ENCODE results near the gene TFB1M.

DNA sequence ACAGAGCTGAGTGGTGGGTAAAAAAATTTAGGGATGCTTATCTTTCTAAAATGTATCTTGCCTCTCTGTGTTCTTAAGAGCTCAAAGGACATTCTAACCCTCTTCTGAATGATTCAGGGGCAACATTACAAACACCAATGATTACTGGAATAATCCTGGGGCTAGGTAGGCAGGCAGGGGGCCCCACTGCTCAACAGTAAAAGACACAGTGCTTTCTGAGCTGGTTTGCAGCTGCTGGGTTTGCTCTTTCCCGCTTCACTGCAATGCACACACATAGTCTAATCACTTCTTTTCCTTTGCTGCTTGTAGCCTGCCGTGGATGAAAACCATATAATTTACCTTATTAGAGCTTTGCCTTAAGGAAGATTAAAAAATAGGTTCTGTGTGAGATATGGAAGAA lies 26.5 kb downstream of the TFB1M start:
- TF ChIP-seq, protein P1, sequence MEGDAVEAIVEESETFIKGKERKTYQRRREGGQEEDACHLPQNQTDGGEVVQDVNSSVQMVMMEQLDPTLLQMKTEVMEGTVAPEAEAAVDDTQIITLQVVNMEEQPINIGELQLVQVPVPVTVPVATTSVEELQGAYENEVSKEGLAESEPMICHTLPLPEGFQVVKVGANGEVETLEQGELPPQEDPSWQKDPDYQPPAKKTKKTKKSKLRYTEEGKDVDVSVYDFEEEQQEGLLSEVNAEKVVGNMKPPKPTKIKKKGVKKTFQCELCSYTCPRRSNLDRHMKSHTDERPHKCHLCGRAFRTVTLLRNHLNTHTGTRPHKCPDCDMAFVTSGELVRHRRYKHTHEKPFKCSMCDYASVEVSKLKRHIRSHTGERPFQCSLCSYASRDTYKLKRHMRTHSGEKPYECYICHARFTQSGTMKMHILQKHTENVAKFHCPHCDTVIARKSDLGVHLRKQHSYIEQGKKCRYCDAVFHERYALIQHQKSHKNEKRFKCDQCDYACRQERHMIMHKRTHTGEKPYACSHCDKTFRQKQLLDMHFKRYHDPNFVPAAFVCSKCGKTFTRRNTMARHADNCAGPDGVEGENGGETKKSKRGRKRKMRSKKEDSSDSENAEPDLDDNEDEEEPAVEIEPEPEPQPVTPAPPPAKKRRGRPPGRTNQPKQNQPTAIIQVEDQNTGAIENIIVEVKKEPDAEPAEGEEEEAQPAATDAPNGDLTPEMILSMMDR (IDR thresholded peaks at IDR 0.05): no peak
- TF ChIP-seq ZNF302 (CRISPR knock-in tag; IDR thresholded peaks at IDR 0.05) (no peak), SMC3 (IDR thresholded peaks at IDR 0.05) (no peak)
- TF ChIP-seq, protein P2, sequence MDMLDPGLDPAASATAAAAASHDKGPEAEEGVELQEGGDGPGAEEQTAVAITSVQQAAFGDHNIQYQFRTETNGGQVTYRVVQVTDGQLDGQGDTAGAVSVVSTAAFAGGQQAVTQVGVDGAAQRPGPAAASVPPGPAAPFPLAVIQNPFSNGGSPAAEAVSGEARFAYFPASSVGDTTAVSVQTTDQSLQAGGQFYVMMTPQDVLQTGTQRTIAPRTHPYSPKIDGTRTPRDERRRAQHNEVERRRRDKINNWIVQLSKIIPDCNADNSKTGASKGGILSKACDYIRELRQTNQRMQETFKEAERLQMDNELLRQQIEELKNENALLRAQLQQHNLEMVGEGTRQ (IDR thresholded peaks at IDR 0.05): no peak

All from A549 (cell line).